Measurements from ENCODE around the gene RSBN1.

GRCh38 chr1:113768916-113769600 is 43.2 kb downstream of the RSBN1 start:
- TF ChIP-seq MECOM (CRISPR knock-in tag; IDR thresholded peaks at IDR 0.05) (no peak), TAF1 (IDR thresholded peaks at IDR 0.05; ENCODE audit: control insufficient read depth, extremely low read depth, insufficient read depth, low read length, severe bottlenecking) (no peak), ARID4B (CRISPR knock-in tag; IDR thresholded peaks at IDR 0.05) (no peak), TARDBP (IDR thresholded peaks at IDR 0.05) (no peak), SMAD1 (IDR thresholded peaks at IDR 0.05; ENCODE audit: low read depth, low read length, partially characterized antibody) (no peak), FOS (IDR thresholded peaks at IDR 0.05; ENCODE audit: extremely low read depth, insufficient read length) (no peak), BRCA1 (IDR thresholded peaks at IDR 0.05) (no peak), BRCA1 (CRISPR knock-in tag; IDR thresholded peaks at IDR 0.05) (no peak), CREB1 (IDR thresholded peaks at IDR 0.05) (no peak), CREB1 (CRISPR knock-in tag; IDR thresholded peaks at IDR 0.05) (no peak), MTA1 (IDR thresholded peaks at IDR 0.05; ENCODE audit: borderline replicate concordance) (no peak), MYC (IDR thresholded peaks at IDR 0.05; ENCODE audit: low read depth, low read length) (no peak), MYC (CRISPR knock-in tag; IDR thresholded peaks at IDR 0.05; ENCODE audit: borderline replicate concordance, low read depth) (no peak)
- TF ChIP-seq, protein P1, sequence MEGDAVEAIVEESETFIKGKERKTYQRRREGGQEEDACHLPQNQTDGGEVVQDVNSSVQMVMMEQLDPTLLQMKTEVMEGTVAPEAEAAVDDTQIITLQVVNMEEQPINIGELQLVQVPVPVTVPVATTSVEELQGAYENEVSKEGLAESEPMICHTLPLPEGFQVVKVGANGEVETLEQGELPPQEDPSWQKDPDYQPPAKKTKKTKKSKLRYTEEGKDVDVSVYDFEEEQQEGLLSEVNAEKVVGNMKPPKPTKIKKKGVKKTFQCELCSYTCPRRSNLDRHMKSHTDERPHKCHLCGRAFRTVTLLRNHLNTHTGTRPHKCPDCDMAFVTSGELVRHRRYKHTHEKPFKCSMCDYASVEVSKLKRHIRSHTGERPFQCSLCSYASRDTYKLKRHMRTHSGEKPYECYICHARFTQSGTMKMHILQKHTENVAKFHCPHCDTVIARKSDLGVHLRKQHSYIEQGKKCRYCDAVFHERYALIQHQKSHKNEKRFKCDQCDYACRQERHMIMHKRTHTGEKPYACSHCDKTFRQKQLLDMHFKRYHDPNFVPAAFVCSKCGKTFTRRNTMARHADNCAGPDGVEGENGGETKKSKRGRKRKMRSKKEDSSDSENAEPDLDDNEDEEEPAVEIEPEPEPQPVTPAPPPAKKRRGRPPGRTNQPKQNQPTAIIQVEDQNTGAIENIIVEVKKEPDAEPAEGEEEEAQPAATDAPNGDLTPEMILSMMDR (IDR thresholded peaks at IDR 0.05 in 2 of 3, conservative IDR thresholded peaks at IDR 0.05 in 1 of 3; ENCODE audit: insufficient read depth in 2 of 3, low read depth in 1 of 3, low read length in 3 of 3) = no peak
- TF ChIP-seq, protein P2, sequence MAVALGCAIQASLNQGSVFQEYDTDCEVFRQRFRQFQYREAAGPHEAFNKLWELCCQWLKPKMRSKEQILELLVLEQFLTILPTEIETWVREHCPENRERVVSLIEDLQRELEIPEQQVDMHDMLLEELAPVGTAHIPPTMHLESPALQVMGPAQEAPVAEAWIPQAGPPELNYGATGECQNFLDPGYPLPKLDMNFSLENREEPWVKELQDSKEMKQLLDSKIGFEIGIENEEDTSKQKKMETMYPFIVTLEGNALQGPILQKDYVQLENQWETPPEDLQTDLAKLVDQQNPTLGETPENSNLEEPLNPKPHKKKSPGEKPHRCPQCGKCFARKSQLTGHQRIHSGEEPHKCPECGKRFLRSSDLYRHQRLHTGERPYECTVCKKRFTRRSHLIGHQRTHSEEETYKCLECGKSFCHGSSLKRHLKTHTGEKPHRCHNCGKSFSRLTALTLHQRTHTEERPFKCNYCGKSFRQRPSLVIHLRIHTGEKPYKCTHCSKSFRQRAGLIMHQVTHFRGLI (CRISPR knock-in tag; IDR thresholded peaks at IDR 0.05) = no peak
